Lower leg skin (tissue), 4 donors: ENCODE measurements around the gene CDK3. TPM values are rescaled to one million over a fixed set of nuclear protein-coding genes. Genes with fewer than 3 reads are reported as not detected.

Experiments used
- DNase-seq, 2 donors: peaks; one replicate each; pipeline ENCODE4 v3.0.0-alpha.2; 2019; ENCODE audit warnings: low spot score in 2 of 2
- H3K4me3 ChIP-seq: fragments of 200-600 bp; sonication (generic); 2 replicates; pipeline ENCODE4 v1.5.1; 2017; ENCODE audit warnings: mild to moderate bottlenecking, low read depth; ENCODE audit not compliant: poor library complexity, severe bottlenecking
- POLR2A ChIP-seq, 2 donors: fragments of 450-650 bp; IDR thresholded peaks; one replicate each; pipeline ENCODE4 v1.6.1; 2016 to 2017; ENCODE audit warnings: antibody characterized with exemption in 2 of 2, mild to moderate bottlenecking in 1 of 2, moderate library complexity in 1 of 2
- WGBS, 2 donors: methylation state at CpG; one replicate each; pipeline ENCODE4 v1.1.5; 2018; 5-methylcytosine and 5-hydroxymethylcytosine counted together
- intact Hi-C: fragments of 100-400 bp; cut with DNase I; formaldehyde crosslinking; loops from one replicate; pipeline ENCODE4 v1.15.0; 2023; ENCODE audit warnings: low total_unique reads
- total RNA-seq, 4 donors: library from RNA; depleted of rRNA; stranded (reverse); fragments of >200 nt; gene quantifications; one replicate each; pipeline ENCODE4 v1.1.0, GENCODE V29; 2016
- TF ChIP-seq, protein P1 (sequence below), 3 donors: fragments of 450-650 bp; IDR thresholded peaks; one replicate each; pipeline ENCODE4 v1.5.1; 2016; ENCODE audit warnings: antibody characterized with exemption in 3 of 3, mild to moderate bottlenecking in 3 of 3, moderate library complexity in 2 of 3

Gene CDK3
- total RNA-seq, 4 donors from 2014 or later = 2.7 to 8.4 (median 4.5) TPM

GRCh38 chr17:76026714-76027158 lies 26.1 kb downstream of the CDK3 start:
- WGBS, 2 donors = 45 to 50% methylated on average over 7 to 13 of the region's 15 CpGs
- peak overlapping the region; percentile 46 for H3K4me3 ChIP-seq
- no peak for DNase-seq
- no peak for TF ChIP-seq POLR2A (IDR thresholded peaks at IDR 0.05)
- TF ChIP-seq, protein P1, sequence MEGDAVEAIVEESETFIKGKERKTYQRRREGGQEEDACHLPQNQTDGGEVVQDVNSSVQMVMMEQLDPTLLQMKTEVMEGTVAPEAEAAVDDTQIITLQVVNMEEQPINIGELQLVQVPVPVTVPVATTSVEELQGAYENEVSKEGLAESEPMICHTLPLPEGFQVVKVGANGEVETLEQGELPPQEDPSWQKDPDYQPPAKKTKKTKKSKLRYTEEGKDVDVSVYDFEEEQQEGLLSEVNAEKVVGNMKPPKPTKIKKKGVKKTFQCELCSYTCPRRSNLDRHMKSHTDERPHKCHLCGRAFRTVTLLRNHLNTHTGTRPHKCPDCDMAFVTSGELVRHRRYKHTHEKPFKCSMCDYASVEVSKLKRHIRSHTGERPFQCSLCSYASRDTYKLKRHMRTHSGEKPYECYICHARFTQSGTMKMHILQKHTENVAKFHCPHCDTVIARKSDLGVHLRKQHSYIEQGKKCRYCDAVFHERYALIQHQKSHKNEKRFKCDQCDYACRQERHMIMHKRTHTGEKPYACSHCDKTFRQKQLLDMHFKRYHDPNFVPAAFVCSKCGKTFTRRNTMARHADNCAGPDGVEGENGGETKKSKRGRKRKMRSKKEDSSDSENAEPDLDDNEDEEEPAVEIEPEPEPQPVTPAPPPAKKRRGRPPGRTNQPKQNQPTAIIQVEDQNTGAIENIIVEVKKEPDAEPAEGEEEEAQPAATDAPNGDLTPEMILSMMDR (IDR thresholded peaks at IDR 0.05) = no peak
- intact Hi-C loops = no loop called here

DNA sequence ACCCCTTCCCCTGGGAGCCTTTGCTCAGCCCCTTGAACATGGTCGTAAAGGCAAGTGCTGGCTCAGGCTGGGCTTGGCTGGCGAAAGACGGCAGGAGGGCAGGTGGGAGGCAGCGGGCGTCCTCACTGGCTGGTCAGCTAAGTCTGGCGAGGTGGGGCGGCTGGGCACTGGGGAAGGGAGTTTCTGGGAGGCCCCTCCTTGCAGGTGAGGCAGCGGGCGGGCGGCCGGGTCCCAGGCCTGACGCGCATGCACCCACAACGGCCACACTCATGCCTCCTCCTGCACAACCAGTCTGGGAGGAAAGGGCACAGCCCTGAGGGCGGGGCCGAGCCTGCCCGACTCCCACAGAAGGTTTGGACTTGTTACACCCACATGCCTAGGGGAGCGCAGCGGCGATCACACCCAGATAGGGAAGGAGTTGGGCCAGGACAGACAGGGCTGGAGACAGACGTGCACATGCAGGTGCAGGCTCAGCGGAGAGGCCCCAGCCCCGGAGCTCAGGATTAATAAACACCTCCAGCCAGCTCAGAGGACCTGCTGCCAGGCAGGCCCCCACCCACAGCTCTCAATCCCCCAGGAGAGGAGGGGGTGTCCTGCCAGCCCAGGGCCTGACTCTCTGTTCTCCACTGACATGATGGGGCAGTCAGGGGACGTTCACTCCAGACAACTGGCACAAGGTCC lies 26.6 kb downstream of the CDK3 start, which contains the start of gene EVPL:
TSS of gene EVPL (minus strand) at position 148 of the 681 bp plus-strand sequence. CDS start at position 40, 108 bp downstream.
- TF ChIP-seq, protein P1 (IDR thresholded peaks at IDR 0.05) = no peak
- no peak for TF ChIP-seq POLR2A (IDR thresholded peaks at IDR 0.05)
- intact Hi-C loops = no loop called here
- H3K4me3 ChIP-seq = peak within 1 kb of the TSS; percentile 46
- DNase-seq = peak in 1 of 2 donors; percentile 82
- 57 to 68% methylated on average over 17 to 23 of the region's 24 CpGs for WGBS, 2 donors

DNA sequence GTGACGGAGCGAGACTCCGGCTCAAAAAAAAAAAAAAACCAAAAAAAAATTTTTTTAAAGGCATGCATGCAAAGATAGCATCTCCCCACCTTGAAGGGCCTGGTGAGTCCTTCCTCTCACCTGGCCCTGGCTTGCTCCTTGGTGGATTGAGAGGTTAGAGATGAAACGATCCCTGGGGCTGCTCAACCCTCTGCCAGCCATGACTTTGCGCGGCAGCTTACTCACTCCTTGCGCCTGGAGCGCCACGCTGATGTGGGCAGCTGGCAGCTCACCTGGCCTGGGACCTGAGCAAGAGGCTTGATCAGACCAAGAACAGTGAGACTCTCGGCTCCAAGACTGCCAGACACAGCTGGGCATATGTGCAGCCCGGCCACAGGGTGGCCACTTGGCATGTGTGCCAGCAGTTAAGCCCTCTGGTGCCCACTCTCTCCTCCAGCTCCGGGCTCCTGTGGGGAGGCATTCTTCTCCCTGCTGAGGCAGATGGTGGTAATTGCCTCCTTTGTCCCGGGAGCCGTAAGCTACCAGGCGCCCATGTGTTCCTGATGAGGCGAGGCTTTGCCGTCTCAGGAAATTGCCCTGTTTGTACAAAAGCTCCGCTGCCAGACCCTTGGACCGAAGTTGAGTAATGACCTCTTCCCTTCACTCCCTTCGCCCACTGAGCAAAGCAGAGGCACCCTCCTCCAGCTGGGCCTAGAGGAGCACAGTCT lies 31.6 kb downstream of the CDK3 start:
- 73 to 74% methylated on average over 19 to 20 of the region's 20 CpGs for WGBS, 2 donors
- intact Hi-C loops = no loop called here
- TF ChIP-seq POLR2A (IDR thresholded peaks at IDR 0.05) = no peak
- TF ChIP-seq, protein P1 (IDR thresholded peaks at IDR 0.05) = no peak

GRCh38 chr17:76032780-76033108 lies 32.1 kb downstream of the CDK3 start:
- H3K4me3 ChIP-seq = no peak overlapping the region
- 84 to 88% methylated on average over 5 of the region's 5 CpGs for WGBS, 2 donors
- intact Hi-C loops = no loop called here
- no peak for DNase-seq
- TF ChIP-seq, protein P1 (IDR thresholded peaks at IDR 0.05) = no peak
- TF ChIP-seq POLR2A (IDR thresholded peaks at IDR 0.05) = no peak

More for the DNA sequence above, 31.6 kb downstream of the CDK3 start:
- no peak overlapping the region for H3K4me3 ChIP-seq
- DNase-seq = no peak

DNA sequence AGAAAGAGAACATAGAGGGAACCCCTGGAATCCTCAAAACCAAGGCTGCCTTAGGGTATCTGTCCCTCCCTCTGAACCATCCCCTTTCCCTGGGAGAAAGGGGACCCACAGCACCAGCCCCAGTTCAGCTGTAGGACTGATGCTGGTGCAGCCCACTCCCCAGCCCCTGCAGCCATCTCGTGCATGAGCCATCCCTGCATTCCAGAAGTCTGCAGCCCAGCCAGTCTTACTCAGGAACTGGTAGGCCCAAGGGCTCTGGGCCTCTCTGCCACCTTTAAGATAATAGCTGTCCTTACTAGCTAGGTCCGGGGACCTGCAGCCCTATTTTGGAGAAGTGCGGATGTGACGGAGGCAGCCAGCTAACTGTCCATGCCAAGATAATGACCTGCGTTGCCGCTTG lies 32.5 kb downstream of the CDK3 start:
- no peak overlapping the region for H3K4me3 ChIP-seq
- DNase-seq = no peak
- WGBS, 2 donors = 97% methylated on average over 6 of the region's 6 CpGs
- TF ChIP-seq, protein P1 (IDR thresholded peaks at IDR 0.05) = no peak
- no peak for TF ChIP-seq POLR2A (IDR thresholded peaks at IDR 0.05)
- intact Hi-C loops = no loop called here
